DLD1 (cell line): Measurements from ENCODE around the gene MYO7B.

ENCODE experiments used
- in situ Hi-C: cut with HindIII; loops from 2 replicates; pipeline ENCODE4 v1.10.0; 2017; ENCODE audit warnings: low sequenced_read_pairs

The MYO7B gene

DNA sequence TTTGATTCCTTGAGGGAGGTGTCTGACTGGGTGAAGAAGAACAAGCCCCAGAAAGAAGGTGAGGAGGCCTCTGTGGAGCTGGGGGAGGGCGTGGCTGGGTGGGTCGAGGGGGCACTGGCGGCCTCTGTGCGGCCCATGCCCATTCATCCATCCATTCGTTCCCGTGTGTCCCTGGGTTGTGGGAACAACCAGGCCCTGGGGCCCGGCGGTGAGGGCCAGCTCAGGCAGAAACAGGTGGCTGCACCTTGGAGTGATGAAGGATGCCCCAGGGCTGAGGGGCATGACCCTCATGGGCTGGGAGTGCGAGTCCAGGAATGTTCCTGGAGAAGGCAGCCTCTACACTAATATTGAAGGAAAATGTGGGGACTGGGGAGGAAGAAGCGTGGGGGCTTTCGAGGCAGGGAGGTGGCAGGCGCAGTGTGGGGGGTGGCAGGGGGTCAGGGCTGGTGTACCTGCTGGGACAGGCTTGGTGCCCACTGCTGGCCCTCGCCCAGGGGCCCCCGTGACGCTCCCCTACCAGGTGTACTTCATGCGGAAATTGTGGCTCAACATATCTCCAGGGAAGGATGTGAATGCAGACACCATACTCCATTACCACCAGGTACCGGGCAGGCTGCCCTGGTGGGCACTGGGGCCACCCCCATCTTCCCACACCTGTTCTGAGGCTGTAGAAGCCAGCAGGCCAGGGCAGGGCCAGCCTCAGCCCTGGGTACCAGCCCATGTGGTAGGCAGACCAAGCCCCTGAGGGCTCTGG lies 99.3 kb downstream of the MYO7B start:
- in situ Hi-C loops, result no loop called here

DNA sequence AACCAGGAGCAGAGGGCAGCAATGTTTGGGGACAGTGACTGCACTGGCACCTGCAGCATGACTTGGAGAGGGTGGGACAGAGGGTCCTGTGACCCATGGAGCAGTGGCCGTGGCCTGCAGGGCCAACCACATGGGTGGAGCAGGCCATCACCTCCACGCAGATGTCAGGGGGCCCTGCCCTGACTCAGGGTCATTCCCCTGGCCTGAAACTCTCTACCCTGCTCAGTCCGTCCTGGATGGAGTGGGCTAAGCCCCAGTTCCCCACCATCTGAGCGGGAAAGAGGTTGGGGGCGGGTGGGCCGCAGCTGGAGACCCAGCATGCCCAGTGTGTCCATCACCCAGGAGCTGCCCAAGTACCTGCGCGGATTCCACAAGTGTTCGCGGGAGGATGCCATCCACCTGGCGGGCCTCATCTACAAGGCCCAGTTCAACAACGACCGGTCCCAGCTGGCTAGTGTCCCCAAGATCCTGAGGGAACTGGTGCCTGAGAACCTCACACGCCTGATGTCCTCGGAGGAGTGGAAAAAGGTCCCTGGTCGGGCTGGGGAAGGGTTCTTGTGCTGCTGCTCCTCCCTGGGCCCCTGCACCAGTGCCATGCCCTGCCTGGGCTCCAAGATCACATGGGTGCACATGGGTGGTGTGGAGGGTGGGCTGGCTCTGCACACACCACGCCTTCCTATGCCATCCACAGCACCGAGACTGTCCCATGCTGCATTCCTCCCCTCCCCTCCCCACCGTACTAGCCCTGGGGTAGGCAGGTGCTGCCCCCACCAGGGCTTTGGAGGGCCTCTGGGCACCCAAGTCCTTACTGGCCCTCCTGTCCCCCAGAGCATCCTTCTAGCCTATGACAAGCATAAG lies 100.1 kb downstream of the MYO7B start:
- in situ Hi-C loops, result no loop called here

DNA sequence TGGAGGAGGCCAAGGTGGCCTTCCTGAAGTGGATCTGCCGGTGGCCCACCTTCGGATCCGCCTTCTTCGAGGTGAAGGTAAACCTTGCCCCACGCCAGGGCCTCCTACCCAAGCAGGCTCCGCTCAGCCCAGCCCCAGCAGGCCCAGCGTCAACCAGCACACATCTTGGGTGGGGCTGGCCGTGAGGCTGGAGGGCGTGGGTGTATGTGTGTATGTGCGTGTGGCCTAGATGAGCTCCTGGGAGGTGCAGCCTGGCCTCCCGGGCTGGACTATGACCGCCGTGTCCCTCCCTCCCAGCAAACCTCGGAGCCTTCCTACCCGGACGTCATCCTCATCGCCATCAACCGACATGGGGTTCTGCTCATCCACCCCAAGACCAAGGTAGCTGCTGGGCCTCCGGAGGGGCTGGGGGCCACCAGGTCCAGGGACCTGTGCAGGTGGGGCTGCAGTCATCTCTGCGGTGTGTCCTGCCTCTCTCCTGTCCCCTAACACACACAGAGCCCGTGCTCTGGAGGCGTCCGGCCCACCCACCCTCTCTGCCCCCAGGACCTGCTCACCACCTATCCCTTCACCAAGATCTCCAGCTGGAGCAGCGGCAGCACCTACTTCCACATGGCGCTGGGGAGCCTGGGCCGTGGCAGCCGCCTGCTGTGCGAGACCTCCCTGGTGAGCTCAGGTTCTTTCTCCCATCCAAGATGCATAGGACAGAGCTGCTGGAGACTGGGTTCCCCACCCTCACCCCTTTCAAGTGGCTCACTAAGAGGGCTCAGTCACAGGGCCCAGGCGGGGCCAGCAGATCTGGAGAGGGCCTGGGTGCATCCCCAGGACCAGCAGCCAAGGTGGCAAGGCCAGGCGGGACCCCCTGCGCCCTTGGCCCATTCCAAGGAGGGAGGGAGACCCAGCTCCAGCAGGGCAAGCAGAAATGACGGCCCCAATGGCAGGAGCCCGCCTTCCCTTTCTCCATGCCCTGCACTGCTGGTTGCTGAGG lies 101.1 kb downstream of the MYO7B start:
- in situ Hi-C loops, result no loop called here

DNA sequence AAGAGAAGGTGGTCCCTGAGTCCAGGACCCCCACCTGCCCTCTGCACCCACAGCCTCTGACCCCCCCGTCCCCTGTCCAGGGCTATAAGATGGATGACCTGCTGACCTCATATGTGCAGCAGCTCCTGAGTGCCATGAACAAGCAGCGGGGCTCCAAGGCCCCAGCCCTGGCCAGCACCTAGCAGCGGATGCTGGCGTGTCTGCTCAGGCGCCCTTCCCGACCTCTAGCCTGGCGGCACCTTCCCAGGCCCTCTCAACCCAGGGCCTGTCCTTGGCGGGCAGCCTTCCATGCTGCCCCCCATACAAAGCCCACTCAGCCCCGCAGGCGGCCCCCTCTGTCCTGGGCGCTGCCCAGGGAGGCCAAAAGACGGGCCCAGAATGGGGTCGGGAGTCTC lies 101.8 kb downstream of the MYO7B start:
- in situ Hi-C loops, result no loop called here

DNA sequence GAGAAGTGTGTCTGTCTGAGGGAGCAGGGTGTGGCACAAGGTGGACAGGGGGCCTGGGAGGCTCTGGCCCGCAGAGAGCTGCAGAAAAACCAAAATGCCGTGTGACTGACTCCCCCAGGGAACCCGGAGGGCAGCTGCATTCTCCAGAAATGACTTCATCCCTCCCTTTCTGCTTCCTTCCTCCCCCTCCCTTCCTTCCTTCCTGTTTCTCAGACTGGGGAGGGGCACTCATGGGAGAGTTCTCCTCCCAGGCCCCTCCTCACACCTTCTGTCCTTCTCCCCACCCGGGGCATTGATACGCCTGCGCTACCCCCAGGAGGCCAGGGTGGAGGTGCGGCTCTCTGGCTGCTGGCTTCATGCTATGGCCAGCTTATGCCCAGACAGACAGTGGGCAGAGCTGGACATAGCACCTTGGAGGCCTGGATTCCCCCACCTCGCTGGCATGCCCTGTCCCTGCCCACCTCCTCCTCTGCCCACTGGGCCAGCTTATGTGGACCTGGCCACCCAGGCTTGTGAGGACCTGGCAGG lies 102.3 kb downstream of the MYO7B start:
- in situ Hi-C loops, result no loop called here

DNA sequence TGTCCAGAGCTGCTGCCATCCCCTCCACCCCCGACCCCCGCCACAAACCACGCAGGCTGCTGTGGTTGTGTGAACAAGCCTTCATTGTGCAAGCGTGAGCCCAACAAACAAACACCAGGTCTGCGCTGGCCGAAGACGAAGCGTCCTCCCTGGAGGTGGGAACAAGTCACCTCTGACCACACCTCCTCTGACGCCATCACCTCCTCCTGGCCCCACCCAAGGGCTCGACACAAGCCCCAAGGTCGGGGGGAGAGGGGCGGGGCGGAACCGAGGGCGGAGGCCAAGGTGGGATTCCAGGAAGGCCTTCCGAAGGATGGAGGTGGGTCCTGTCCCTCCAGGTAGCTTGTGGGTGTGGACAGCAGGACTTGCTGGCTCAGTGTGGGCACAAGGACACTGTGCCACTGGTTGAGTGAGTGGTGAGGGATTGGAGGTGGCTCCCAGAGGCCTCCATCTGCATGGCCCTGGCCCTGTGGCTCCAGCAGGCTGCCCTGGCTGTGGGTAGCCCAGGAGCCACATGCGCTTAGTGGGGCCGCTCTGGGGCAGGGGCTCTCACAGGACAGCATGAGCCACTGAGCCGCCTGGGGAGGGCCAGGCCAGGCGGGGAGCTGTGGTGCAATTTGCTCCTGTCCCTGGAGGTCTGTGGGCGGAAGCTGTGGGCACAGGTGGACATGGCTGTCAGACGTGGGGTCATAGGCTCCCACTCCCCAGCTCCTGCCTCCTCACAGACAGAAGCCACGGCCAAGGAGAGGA lies 103.1 kb downstream of the MYO7B start:
- in situ Hi-C loops, result no loop called here

DNA sequence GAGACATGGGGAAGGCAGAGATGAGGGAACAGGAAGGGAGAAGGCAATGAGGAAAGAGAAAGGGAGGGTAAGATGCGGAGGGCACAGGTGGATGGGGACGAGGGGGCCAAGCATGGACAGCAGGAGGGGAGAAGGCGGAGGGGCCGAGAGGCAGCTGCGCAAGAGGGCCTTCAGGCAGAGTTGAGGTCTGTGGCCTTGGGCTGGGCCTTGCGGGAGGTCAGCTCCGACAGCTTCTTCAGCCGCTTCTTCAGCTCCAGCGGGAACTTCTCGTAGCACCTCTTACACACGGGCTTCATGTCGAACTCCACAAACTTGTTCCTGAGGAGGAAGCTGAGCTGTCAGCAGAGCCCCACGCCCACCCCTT lies 103.6 kb downstream of the MYO7B start:
- in situ Hi-C loops, result no loop called here

DNA sequence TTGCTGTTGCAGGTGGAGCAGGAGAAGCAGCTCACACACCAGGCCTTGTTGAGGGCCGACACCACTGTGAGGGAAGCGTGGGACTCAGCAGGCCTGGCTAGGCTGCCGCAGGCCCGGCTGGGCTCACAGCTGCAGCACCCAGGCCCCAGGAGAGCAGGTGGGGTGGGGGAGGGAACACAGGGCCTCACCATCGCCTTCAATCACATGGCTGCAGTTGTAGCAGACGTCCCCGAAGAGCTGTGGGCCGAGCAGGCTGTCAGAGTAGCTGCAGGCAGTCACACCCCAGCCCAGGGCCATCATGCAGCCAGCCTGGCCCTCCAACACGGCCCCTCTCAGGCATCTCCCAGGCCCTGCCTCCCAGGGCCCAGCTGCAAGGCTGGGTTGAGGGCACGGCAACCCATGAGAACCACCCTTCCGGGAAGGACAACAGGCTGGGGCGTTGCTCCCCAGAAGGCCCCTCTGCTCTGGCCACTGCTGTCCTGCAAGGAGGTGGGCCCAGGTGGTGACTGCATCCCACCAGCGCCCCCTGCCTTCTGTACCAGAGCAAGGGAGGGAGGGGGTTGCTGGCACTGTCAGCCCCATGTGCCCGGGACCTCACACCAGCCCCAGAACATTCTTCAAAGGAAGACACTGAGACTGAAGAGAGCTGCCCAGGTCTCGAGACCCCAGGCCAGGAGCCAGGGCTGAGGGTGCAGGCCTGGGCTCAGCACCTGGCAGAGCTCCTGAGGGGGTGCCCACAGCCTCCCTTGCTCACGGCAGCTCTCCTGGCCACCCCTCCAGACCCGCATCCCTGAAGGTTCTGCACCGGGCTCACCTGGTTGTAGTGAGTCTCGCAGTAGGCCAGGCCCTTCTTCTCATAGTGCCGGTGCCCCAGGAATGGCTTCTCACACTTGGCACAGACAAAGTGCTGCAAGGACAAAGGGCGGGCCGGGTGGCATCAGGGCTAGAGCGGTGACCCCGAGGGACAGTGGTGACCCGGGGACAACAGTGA lies 104.9 kb downstream of the MYO7B start:
- in situ Hi-C loops, result no loop called here

DNA sequence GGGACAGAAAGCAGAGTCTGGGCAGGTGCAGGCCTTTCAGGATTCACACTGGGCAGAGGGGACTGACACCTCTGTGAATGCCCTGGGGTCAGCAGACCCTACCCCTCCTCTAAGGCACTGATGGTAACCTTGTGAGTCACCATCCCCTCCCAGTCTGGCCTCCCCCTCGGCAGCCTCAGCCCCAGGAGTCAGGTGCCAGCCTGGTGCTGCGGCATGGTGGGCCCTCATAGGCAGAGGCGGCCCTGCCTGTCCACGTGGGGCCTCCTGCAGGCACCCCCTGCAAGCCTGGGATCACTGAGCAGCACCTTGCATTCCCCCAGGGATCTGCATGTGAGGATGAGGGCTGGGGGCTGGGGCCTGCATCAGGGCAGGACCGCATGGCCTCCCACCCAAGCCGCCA lies 105.7 kb downstream of the MYO7B start:
- in situ Hi-C loops, result no loop called here

DNA sequence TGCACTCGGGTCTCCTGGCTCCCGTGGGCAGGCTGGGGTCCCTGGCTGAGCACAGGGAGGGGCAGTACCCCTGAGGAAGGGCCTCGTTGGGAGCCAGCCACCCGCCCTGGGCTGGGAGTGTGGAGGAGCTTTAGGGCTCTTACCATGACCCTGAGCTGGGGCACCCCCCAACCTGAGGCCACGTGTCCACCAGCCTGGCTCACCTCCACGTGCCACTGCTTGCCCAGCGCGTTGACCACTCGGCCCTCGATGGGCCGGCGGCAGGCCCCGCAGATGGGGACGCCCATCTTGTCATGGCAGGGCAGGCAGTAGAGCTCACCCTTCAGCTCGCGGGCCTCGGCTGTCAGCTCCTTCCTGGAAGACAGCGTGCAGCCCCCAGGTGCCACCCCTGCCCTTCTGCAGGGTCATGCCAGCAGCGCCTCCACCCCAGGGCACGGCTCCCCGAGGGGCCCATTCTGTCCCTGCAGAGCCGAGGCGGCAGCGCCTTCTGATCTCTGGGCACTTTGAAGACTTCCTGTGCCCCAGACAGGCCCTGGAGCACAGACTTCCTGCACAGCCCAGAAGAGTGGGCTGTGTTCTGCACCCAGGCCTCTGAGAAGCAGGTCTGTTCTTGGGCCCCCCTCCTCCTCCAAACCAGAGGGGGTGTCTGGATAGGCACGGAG lies 106.5 kb downstream of the MYO7B start:
- in situ Hi-C loops, result no loop called here

DNA sequence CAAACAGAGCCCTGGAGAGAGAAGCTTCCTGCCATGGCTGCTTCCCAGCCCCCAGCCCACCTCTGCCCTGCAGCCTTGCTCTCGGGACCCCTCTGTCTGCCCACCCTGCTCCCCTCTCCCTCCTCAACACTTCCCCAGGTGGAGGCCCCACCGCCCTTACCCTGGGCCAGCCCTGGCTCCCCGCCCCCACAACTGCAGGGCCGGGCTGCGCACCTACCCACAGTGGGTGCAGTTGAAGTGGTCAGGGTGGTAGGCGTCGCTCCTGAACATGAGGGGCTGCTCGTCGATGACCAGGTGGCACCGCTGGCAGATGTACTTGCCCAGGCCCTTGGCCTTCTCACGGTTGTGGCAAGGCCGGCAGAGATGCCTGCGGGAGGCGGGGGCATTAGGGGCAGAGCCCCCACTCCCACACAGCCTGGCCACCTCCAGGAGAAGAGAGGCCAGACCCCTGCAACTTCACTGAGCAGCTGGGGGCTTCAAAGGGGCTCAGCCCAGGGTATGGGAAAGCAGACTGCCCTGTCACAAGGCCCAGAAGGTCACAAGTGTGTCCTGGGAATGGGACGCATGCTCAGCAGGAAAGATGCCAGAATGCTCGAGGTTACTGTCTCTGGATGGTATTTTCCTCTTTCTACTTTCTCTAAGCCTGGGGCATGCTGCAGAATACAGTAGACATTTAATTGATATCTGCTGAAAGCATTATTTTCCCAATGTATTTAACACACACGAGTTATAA lies 107.4 kb downstream of the MYO7B start:
- in situ Hi-C loops, result no loop called here

DNA sequence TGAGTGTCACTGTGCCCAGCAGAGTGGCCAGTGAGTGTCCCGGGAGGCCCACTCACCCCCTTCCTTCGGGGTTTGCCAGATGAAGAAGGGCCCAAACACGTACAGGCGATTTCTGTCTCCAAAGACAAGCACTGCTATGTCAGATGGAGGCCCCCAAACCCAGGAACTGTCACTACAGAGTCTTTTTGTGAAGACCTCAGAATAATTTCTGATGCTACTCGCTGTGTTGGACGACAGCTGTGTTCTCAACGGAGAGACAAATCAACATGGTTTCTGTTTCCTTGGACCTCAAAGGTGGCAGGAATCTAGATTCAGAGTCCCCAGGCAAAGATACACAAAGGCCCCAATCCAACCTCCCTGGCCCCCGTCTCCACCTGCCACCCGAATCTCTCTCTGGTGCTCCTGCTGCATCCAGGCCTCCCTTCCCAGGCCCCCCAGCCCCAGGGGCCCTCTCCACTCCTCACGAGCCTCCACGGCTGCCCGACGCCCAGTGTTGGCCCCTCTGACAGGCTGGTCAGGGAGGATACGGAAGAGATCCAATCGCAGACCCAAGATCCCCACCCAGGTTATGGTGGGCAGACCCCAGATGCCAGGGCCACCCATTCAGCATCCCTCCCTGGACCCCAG lies 108.1 kb downstream of the MYO7B start:
- in situ Hi-C loops, result no loop called here

DNA sequence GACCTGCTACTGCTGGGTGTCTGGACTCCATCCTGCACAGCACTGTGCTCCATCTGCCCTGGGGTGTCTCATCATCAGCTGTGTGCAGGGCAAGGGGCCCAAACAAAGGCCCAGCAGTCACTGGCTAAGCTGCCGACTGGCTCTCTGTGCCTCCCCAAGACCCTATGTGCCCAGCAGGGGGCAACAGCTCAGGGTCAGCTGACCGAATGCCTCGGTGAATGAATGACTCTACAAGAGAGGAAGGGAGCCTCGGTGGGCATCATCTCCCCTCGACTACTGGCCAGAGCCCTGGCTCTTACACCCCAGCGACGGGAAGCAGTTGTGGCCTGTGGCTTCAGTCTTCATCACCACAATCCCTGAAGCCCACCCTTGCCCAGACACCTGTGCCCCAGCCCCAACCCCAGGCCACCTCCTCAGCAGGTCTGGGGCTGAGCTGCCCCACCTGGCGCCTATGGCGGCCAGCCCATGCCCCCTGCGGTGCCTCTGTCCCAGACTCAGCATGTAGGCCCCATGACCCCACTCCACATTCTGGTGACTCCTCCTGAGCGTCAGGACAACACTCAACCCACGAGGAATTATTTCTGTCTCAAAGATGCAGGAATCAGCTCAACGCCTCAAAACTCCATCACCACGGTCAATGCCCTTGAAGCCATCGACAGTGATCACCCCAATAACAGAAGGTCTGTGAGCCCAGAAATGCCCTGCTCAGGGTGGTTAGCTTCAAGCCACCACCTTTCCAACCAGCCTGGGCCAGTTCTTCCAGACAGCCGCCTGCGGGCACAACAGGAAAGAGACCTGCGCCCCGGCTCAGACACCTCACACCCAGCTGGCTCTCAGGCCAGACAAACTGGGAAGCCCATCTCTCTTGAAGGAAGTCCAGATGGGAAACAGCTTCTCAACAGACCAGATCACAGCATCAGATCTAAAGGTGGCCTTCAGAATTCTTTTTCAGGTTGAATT lies 108.9 kb downstream of the MYO7B start:
- in situ Hi-C loops, result no loop called here

DNA sequence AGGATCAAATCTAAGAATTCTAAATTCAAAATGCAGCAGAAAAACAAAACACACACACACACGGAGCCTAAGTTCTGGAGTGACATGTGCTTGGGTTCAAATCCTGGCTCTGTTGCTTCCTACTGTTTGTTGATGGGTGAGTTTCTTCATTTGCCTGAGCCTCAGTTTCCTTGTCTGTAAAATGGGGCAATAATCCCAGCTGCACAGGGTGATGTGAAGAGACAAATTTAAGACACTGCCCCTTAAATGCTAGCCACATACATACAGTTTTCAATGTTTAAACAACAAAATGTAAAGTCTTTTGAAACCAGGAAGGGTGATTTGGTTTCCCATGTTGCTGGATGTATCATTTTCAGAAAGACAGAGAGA lies 109.5 kb downstream of the MYO7B start:
- in situ Hi-C loops, result no loop called here

DNA sequence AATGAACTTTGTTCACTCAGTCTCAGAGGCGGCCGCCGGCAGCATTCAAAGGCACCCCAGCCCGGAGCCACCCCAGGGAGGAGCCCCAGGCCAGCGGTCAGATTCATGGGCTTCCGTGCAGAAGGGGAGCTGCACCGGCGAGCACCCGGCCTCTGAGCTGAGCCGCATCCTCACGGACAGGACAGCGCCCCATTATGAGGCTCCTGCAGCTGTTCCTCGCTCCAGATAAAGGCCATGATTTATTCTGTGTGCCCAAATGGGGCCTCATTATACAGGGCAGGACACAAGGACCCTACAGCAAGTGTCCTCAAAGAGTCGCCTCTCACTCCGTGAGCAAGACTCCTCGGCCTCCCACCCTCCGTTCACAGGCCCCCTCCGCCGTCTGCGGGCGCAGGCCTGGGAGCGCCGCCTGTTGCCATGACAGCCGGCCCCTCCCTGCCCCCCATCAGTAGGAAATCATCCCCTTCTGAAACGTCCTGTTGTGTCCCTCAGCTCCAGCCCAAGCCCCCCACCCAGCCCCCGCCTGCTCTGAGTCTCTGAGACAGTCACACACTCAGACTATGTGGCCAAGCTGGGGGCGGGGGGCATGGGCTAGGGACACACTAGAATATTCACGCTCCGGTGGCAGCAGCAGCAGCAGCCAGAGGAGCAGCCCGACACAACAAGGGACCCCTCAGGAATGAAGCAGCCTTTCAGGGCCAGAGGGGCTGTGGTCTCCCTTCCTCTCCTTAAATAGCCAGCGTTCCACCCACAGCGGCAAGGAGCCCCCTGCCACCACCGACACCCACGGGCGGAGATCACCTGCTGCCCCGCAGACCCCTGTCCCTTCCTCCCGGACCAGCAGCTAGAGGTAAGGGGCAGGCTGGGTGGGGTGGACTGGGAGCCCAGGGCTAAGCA lies 110.2 kb downstream of the MYO7B start, which contains the start of gene GPR17:
Gene GPR17 (plus strand): TSS at position 759 of the 897 bp plus-strand sequence. CDS start 4,583 bp downstream, outside the sequence.
- in situ Hi-C loops, result no loop called here
